H7 (cell line): ENCODE results near the gene BDNF. TPM values are rescaled to one million over a fixed set of nuclear protein-coding genes. Genes with fewer than 3 reads are reported as not detected.
"Not testable (repeated sequence)": the region's sequence is repeated elsewhere in the genome, so short reads cannot be mapped to it uniquely, and the experiment has no call there.

ENCODE experiments used
- DNase-seq: peaks from one replicate; pipeline ENCODE4 v3.0.0; 2012
- H3K27me3 ChIP-seq: 2 replicates; pipeline ENCODE4 v1.6.0; 2011; ENCODE audit warnings: mild to moderate bottlenecking, low read length; ENCODE audit not compliant: control insufficient read depth, insufficient read depth
- H3K36me3 ChIP-seq: replicated peaks from 2 replicates; pipeline ENCODE4 v1.5.1; 2011; ENCODE audit warnings: low read length; ENCODE audit not compliant: control insufficient read depth, insufficient read depth
- H3K4me3 ChIP-seq: 2 replicates; pipeline ENCODE4 v1.5.1; 2011; ENCODE audit warnings: low read depth, mild to moderate bottlenecking, control low read depth, low read length, moderate library complexity; ENCODE audit not compliant: insufficient read depth
- total RNA-seq: library from RNA; depleted of rRNA; stranded (reverse); fragments of >200 nt; shearing (Covaris generic); gene quantifications from 2 replicates; pipeline ENCODE4 v1.2.3, GENCODE V29; 2014; rRNA removed

BDNF gene
- total RNA-seq, result 2.2 and 2.9 TPM in 2 replicates

DNA sequence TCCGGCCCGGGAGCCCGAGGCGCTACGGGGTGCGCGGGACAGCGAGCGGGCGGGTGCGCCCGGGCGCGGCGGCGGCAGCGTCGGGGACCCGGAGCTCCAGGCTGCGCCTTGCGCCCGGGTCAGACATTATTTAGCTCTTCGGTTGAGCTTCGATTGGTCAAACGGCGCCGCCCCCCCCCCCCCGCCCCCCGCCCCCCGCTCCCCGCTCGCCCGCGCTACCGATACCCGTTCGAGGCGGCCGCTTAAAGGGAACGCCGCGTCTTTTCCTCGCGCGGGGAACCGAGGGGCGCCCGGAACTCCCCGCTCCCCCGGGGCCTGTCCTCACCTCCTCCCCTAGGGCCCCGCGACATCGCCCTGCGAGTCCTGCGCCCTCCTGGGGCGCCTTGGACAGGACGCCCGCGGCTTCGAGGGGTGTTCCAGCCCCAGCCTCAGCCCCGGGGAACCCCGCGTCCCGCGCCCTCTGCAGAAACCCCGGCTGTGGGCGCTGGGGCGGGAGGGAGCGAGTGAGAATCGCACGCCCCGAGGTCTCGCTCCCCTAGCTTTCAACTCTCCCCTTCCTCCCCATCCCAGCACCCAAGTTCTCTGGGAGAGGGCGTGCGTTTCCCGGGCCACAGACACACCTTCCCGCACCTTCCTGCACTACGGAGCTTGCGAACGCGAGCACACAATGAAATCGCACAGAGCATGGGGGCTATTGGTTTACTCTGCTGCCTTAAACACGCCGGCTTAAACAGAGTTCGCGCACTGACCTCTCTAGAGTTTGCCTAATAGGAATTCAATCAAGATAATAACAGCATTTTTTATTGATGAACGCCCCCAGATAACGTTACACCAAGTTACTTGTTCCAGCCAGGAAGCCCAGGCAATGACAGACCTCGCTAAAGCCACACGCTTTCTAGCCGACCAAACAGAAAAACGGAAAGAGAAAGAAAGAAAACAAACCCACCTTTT lies at the start of gene BDNF:
Gene BDNF, minus strand, starts transcription at position 105 of the 951 bp plus-strand sequence. CDS start 41,891 bp downstream, outside the sequence.
- peak; percentile 81 for DNase-seq
- Histone ChIP-seq H3K36me3 (no peaks in the 10 kb centered on the region), H3K27me3 (peaks cover 38% of the 10 kb centered on the region), H3K4me3 (peak within 1 kb of the TSS; percentile 77)

- peaks cover 10% of the 10 kb centered on the region; the same call in 1 of the 2 replicates for H3K27me3 ChIP-seq
- no peak overlapping the region for H3K4me3 ChIP-seq
- no peak for DNase-seq
- no peaks in the 10 kb centered on the region for H3K36me3 ChIP-seq
Measured at GRCh38 chr11:27740362-27741013, 40.2 kb upstream of the BDNF start.

GRCh38 chr11:27735281-27735680 lies 35.0 kb upstream of the BDNF start:
- no peak overlapping the region for H3K4me3 ChIP-seq
- no peaks in the 10 kb centered on the region for H3K36me3 ChIP-seq
- no peak for DNase-seq
- peaks cover 7% of the 10 kb centered on the region; the same call in 1 of the 2 replicates for H3K27me3 ChIP-seq

DNA sequence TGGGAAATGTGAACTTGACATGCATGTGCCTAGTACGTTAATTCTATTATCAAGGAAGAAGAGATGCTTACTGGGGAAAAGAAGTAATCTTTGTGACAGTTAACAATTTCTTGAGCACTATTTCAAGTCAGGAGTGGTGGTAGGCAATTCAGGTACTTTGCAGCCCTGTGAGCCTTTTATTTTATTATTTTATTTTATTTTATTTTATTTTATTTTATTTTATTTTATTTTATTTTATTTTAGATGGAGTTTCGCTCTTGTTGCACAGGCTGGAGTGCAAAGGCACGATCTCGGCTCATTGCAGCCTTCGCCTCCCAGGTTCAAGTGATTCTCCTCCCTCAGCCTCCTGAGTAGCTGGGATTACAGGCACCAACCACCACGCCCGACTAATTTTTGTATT lies 31.5 kb upstream of the BDNF start:
- H3K4me3 ChIP-seq, DNase-seq, H3K27me3 ChIP-seq, H3K36me3 ChIP-seq: not testable (repeated sequence)

DNA sequence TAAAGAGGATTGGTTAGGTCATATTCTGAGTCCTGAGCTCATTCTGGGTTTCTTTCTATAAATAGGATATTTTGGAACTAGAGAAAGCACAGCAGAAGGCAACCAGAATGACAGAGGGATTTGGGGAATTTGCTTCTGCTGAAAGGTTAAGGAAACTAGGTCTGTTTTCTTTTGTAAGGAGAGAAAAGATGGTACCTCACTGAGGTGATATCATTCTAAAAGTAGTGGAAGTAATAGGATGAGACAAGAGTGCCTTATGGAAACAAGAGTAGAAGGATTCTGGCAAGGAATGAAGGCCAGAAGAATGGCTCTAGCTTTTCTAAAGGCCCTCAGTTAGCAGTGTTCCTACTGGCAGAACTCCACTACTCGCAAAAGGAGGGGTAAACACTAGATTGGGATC lies 26.7 kb upstream of the BDNF start:
- peaks cover 32% of the 10 kb centered on the region for H3K27me3 ChIP-seq
- no peaks in the 10 kb centered on the region for H3K36me3 ChIP-seq
- H3K4me3 ChIP-seq, result no peak overlapping the region
- no peak for DNase-seq

GRCh38 chr11:27723687-27724086 lies 23.4 kb upstream of the BDNF start:
- H3K27me3 ChIP-seq, result peaks cover 56% of the 10 kb centered on the region
- peak; percentile 5 for DNase-seq
- H3K4me3 ChIP-seq, result no peak overlapping the region

GRCh38 chr11:27722953-27723344 lies 22.7 kb upstream of the BDNF start:
- Histone ChIP-seq H3K4me3 (peak overlapping the region; percentile 66), H3K27me3 (peaks cover 56% of the 10 kb centered on the region), H3K36me3 (no peaks in the 10 kb centered on the region)
- DNase-seq, result peak; percentile 70

More at GRCh38 chr11:27723687-27724086, 23.4 kb upstream of the BDNF start:
- H3K36me3 ChIP-seq, result no peaks in the 10 kb centered on the region

- Histone ChIP-seq H3K27me3 (peaks cover 56% of the 10 kb centered on the region), H3K4me3 (peak overlapping the region; percentile 66), H3K36me3 (no peaks in the 10 kb centered on the region)
- DNase-seq, result peak; percentile 81
Measured at GRCh38 chr11:27722117-27722952, 22.1 kb upstream of the BDNF start.

DNA sequence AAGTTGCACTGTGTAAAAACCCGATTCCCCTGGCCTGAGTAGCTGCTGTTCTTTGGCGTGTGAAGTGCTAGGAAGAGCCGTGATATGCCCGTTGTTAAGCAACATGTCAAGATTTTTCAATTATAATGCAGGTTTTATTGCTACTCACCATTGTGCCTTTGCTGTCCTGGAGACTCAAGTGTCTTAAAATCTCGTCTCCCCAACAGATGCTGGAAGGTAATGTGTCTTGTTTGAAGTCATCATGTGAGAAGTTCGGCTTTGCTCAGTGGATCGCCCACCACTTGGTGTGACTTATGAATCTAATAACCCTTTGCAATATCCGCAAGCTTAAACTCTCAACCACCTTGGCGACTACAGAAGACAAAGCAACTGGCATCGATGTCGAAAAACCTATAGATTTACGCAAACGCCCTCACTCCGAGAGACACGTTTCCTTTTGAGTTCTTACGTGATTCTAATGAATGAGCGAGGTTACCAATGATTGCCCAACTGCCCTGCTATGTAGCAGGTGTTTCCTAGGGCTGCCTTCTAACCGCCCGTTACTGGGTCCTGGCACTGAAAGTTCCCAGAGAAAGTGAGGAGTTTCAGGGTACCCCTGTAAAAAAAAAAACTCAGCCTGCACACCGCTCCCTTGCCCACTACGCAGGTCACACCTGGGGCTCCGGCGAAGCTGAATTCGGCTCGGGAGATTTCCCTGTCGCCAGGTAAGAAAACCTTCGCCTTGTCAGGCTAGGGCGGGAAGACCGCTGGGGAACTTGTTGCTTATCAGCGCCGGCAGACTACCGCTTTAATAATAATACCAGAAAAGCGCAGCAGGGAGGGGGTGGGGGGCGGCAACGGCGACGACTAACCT lies 21.2 kb upstream of the BDNF start:
- Histone ChIP-seq H3K36me3 (no peaks in the 10 kb centered on the region), H3K4me3 (peak overlapping the region; percentile 66), H3K27me3 (peaks cover 56% of the 10 kb centered on the region)
- no peak for DNase-seq

GRCh38 chr11:27720277-27720830 lies 20.1 kb upstream of the BDNF start:
- peaks cover 52% of the 10 kb centered on the region for H3K27me3 ChIP-seq
- H3K4me3 ChIP-seq, result peak overlapping the region; percentile 73
- peak; percentile 75 for DNase-seq
- H3K36me3 ChIP-seq, result no peaks in the 10 kb centered on the region

DNA sequence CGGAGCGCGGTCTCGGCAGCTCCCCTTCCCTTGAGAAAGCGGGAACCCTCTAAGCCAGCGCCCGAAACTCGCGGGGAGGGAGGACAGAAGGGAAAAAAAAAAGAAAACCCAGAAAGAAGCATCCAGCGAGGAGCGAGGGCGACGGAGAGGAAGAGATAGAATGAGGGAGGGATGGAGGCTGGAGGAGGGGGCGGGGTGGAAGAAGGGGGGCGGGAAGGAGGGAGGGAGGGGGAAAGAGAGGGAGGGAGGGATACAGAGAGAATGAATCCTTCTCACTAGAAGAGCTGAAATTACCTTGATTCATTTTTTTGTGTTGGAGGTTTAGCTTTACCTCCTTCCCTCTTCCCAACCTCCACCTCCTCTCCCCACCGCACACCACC lies 19.3 kb upstream of the BDNF start:
- peaks cover 46% of the 10 kb centered on the region for H3K27me3 ChIP-seq
- H3K36me3 ChIP-seq, result no peaks in the 10 kb centered on the region
- DNase-seq, result peak; percentile 70

GRCh38 chr11:27718863-27719545 lies 18.7 kb upstream of the BDNF start:
- peak; percentile 80 for DNase-seq
- H3K27me3 ChIP-seq, result peaks cover 41% of the 10 kb centered on the region

More for the DNA sequence above, 19.3 kb upstream of the BDNF start:
- peak overlapping the region; percentile 73 for H3K4me3 ChIP-seq

DNA sequence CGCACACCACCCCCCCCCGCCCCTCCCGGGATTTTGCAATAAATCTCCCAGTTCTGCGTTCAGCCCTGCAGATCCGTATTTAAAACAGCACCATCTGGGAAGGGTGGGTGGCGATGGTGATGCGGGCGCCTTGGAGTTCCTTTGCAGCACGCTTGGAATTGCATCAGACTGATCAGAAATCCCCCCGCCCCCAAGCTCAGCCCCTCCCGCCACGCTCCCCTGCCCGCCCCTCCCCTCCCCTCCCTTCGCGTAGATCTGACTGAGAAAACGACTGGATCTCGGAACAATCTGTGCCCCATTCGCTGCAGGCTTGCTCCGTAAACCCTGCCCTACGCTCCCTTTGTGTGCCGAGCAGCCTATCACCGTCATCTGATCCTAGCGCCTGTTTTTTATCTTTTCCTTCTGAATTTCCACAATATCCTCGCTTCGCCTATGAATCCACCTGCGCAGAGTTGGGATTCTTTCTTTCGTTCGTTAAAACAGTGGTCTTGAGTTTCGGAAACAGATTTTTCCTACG lies 18.1 kb upstream of the BDNF start:
- peak overlapping the region; percentile 73 for H3K4me3 ChIP-seq
- no peaks in the 10 kb centered on the region for H3K36me3 ChIP-seq
- H3K27me3 ChIP-seq, result peaks cover 35% of the 10 kb centered on the region
- DNase-seq, result peak; percentile 87

More at GRCh38 chr11:27718863-27719545, 18.7 kb upstream of the BDNF start:
- H3K4me3 ChIP-seq, result peak overlapping the region; percentile 73
- H3K36me3 ChIP-seq, result no peaks in the 10 kb centered on the region
